Measurements from ENCODE around the gene KANTR.
"Not testable (repeated sequence)": the region's sequence is repeated elsewhere in the genome, so short reads cannot be mapped to it uniquely, and the experiment has no call there.

The KANTR gene

DNA sequence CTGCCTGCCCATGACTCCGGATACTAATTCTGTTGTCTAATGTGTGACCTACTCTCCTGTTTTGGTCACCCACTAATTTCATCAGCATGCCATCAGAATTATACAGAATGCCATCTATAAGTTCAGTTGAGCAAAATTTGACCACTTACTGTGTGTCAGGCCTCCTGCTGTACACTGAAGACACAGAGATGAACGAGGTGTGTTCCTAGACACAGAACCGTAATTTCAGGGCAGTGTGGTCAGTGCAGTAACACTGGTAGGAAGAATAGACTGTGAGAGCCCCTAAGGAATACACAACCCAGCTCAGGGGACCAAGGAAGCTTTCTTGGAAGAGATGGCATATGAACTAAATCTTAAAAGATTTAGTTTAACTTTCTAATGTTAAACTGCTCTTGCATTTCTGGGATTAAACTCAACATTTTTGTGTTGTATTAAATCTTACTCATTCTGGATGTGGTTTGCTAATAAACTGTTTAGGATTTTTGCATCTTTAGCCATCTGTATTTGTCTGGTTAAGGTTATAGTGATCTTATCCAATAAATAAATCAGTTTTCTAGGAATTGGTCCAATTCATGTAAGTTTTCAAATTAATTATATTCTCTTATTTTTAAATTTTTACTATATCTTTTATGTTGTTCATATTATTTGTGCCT, 34.3 kb downstream of the KANTR start:
- no peak for DNase-seq (ENCODE audit: low spot score)

DNA sequence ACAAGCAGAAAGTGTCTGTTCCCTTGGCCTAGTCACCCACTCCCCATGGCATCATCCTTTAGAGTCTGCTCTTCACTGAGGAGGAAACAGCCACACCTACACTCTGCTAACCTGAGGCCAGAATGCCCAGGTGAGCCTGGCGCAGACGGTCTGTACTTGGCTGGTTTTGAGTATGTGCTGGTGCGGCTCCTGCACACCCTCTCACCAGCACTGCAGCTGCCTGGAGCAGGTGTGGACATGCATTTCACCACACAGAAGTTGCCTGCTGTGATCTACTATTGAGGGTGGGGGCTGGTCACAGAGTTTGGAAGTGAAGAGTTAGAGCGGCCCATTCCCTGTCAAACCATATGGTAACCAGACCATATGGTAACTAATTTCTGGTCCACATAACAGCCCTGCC, 39.5 kb downstream of the KANTR start:
- DNase-seq (ENCODE audit: low spot score): no peak

DNA sequence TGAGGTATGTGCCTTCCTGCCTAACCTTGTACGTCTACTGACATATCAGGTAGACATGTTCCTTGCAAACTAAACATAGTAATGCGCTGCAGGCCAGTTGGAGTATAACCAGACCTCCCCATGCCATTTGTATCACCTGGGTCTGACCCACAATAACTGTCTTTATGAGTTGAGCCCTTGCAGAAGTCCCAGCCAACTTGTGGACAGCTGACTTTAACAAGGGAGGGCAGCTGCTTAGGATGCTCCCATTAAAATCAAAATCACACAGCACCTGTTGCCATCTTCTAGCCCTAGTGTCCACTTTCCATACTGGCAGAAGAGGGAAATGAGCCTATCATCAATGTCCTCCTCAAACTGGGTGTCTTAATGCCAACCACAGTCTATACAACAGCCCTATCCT, 41.6 kb downstream of the KANTR start:
- no peak for DNase-seq (ENCODE audit: low spot score)

DNA sequence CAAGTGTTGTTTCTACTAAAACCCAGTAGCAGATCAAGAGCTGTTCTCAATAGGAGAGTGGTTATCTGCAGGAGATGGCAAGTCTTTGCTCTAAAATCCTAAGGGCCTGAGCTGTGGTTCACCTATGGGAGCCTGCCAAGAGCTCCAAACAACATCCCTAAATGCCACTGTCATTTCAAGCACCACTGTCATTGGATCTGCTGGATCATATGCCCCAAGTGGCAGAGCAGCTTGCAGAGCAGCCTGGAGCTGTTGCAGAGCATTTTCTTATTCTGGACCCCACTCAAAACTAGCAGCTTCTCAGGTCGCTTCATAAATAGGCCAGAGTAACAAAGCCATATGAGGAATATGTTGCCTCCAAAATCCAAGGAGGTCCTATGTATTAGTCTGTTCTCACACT, 59.6 kb downstream of the KANTR start:
- DNase-seq (ENCODE audit: low spot score): no peak

DNA sequence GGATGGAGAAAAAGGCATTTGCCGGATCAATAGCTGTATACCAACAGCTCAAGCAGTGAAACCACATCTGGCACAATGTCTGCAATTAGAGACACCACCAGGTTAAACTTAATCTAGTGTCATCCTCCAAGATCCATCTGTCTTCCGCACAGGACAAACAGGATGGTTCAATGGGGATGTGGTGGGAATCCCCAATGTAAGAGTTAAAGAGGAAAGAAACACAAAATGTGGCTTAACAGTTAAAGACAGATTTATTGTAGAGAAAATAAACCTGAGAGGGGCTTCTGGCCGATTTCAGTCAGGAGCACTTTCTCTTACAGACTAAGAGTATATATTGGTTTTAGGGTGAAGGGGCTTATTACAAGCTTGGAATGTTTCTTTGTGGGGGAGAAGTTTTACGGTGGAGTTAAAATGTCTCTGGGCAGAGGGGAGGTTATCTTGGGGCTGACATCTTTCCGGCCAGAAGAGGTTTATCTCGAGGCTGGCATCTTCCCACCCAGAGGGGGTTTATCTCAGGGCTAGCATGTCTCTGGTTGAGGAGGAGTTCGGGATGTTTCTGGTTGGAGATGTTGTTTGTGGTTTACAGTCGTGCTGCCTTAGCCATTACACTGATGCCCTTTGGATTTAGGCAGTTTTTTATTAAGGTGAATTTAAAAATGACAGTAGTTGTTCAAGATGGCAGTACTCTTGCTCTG, 61.7 kb downstream of the KANTR start:
- no peak for DNase-seq (ENCODE audit: low spot score)

DNA sequence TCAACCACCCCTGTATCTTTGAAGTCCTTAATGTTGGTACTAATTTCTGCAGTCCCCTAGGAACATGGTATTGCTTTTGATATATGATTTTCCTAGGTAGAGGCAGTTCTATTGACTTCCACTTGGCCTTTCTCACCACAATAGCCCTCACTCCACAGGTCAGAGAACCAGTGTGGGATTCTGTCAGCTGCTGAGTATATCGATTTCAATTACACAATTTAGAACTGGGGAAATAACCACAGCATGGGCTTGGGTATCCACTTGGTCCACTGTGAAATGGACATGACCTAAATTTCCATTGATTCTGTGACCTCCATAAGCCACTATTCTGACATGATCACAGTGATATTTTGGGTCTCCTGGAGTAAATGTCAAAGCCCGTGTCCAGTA, 62.3 kb downstream of the KANTR start:
- no peak for DNase-seq (ENCODE audit: low spot score)

DNA sequence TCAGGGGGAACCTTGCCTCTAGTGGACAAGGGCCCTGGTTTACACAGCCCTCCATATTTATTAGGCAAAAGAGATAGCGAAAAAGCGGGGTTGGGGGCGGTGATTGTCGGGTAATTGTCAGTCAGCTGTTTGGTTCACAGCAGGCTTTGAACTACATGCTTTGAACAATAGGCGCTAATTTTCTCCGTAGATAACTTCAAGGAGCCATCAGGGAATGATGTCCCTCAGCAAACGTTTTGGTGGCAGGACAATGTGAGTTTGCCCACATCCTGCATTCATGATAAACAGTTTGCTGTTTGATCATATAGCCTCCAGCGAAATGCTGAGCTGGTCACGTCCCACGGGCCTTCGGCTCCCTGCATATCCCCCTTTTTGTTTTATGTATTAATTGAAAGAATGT, 65.2 kb downstream of the KANTR start:
- no peak for DNase-seq (ENCODE audit: low spot score)

DNA sequence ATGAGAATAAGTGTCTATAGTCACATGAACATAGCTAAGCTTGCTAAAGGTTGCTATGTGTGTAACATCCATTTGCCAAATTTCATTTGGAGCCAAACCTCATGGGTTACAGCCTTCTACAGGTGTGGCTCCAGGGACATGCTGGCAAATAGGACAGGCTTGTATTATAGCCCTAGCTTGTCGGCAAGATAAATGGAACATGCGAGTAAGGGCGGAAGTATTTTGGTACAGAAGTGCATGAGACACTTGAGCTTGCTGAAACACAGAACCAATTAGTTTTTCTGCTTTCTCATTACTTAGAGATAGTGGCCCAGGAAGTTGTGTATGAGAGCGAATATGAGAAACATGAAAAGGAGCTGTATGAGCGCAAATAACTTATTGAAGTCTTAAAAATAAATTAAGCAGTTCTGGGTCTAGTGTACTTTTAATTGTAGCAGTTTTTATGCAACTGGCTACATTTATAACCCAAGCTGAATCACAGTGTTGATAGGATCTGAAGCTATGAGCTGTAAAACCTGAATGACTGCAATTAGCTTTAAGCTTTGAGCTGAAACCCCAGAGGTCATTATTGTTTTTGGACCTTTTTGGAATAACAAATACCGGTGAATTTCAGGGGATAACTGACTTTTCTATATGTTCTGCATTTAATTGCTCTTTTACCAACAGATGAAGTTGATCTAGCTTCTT, 66.5 kb downstream of the KANTR start:
- DNase-seq (ENCODE audit: low spot score): no peak

DNA sequence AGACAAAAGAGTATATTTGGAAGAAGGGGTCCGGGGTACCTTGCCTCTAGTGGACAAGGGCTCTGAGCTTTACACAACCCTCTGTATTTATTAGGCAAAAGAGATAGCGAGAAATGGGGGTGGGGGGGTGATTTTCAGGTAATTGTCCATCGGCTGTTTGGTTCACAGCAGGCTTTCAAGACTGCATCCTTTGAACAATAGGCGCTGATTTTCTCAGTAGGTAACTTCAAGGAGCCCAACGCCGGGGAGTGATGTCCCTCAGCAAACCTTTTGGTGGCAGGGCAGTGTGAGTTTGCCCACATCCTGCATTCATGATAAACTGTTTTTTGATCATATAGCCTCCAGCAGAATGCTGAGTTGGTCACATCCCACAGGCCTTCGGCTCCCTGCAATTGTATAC, 69.5 kb downstream of the KANTR start:
- no peak for DNase-seq (ENCODE audit: low spot score)

DNA sequence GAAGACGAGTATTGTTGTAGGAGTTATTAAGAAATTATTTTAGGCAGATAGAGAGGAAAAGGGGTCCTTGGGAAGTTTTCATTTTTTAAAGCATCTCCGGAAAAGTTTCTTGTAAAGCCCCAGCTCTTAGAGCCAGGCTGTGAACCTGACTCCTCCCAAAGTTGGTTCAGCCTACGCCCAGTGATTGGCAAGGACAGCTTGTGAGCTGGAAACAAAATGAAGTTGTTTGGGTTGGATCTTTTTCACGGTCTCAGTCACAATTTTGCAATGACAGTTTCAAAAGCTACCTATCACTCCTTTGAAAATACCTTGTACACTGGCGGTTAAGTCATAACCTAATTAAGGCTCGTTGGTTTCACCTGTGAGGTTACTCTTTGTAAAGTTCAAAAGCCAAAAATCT, 70.6 kb downstream of the KANTR start:
- not testable (repeated sequence) for DNase-seq (ENCODE audit: low spot score)

DNA sequence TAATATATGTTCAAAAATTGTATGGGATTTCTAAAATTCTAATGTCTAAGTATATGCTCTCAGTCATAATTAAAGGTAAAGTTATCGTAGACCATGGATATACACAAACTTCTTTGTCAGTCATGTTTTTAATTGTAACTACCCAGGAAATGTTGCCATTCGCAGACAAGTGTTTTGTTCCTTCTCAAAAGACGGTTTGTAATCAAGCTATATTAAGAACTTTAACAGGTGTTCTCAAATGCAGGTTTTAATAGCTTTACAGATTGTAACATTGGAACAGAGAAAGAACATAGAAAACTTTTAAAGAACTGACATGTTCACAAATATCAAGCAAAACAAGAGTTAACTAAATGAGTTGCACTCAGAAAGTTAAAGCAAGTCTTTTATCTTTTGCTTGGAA, 72.2 kb downstream of the KANTR start:
- DNase-seq (ENCODE audit: low spot score): no peak

DNA sequence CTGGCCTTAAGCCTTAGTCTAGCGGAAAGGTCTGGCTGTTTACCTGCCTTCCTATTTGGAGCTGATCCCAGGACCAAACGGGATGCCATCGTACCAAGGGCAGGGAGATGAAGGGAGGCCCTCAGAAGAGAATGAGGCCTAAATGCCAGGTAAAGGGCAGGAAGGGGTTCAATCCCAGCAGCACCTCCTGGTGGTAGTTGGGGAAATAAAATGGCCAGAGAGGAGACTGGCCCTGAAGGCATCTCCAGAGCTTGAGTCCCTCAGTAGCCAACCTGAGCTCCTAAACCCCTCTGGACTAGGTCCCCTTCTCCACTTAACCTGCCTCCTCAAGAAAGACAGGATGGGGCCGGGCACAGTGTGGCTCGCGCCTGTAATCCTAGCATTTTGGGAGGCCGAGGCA, 77.4 kb downstream of the KANTR start:
- no peak for DNase-seq (ENCODE audit: low spot score)
